A549 (cell line): Measurements from ENCODE around the gene IQUB.

Experiments
- CTCF ChIP-seq: fragments of >200 bp; sonication (Bioruptor Twin); formaldehyde crosslinking; IDR thresholded peaks from 3 replicates; pipeline ENCODE4 v1.5.1; 2016
- SMC3 ChIP-seq: fragments of >200 bp; sonication (Bioruptor Twin); formaldehyde crosslinking; IDR thresholded peaks from 3 replicates; pipeline ENCODE4 v1.6.1; 2018; ENCODE audit warnings: inconsistent platforms

- TF ChIP-seq CTCF (no peak), SMC3 (no peak)
These were observed 29.2 kb downstream of the IQUB start for GRCh38 chr7:123505221-123505620.
